ENCODE data around the gene PLEKHB2.
A peak's percentile ranks its signal among the peaks of the same experiment; 100 is the strongest.
"Not testable (repeated sequence)": the region's sequence is repeated elsewhere in the genome, so short reads cannot be mapped to it uniquely, and the experiment has no call there.

PLEKHB2 gene, protein sequence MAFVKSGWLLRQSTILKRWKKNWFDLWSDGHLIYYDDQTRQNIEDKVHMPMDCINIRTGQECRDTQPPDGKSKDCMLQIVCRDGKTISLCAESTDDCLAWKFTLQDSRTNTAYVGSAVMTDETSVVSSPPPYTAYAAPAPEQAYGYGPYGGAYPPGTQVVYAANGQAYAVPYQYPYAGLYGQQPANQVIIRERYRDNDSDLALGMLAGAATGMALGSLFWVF

GRCh38 chr2:131105156-131105949, at the start of gene PLEKHB2:
TSS of gene PLEKHB2 (plus strand) at chr2:131105336. CDS start at chr2:131120942, 15,606 bp downstream.
- peak; percentile 75 to 93 for DNase-seq

GRCh38 chr2:131056204-131056931, 48.8 kb upstream of the PLEKHB2 start:
- no peak for DNase-seq

- no peak for DNase-seq
Observed at GRCh38 chr2:131056932-131057287, 48.2 kb upstream of the PLEKHB2 start.

DNA sequence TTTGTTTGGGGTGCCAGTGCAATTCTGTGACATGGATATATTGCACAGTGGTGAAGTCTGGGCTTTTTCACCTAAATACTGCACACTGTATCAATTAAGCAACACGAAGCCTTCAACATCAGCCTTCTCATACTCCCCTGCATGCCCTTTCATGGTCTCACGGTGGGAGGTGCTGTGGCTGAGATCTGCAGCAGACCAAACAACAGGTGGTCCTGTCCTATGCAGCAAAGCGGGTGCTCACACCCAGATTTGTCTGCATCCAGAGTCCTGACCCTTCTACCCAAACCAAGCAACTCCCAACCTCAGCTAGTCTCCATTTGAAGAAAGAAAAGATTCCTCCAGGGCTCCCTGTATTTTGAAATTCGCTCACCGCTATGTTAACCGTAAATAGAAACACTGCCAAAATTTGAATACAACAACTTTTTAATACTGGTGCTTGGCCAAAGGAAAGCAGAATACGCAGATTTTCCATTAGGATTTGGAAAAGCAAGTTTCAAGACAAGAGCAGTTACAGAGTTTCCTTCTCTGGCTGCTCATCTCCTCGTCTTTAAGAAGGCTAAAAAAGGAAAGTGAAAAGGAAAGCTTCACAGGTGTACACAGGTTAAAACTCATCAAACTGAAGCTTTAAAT, 46.8 kb upstream of the PLEKHB2 start:
- no peak for DNase-seq

- no peak for DNase-seq
Observed at GRCh38 chr2:131058920-131059319, 46.2 kb upstream of the PLEKHB2 start.

DNA sequence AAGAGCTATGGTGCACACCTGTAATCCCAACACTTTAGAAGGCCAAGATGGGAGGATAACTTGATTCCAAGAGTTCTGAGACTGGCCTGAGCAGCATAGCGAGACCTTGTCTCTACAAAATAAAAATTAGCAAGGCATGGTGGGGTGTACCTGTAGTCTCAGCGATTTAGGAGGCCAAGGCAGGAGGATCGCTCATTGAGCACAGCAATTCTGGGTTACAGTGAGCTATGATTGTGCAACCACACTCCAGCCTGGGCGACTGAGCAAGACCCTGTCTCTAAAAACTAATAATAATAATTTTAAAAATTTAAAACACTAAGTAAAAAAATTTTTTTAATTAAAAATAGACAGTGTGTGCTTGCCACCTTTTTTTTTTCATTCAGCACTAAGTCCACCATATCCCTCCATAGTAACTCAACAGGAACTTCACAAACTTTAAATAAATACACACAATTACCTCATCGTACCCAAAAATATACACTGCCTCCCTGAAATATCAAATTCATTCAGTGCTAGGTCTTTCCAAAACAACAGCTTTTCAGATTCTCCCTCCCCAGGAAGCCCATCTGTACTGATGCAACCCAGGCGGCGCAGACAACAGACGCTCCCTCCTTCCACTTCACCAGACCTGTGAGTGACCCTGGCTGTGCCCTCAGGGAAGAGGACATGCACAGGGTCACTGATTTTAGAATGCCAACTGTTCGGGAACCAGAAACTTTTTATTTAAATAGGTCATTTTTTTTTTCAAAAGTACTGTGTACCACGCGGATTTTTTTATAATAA, 41.4 kb upstream of the PLEKHB2 start:
- no peak for DNase-seq

DNA sequence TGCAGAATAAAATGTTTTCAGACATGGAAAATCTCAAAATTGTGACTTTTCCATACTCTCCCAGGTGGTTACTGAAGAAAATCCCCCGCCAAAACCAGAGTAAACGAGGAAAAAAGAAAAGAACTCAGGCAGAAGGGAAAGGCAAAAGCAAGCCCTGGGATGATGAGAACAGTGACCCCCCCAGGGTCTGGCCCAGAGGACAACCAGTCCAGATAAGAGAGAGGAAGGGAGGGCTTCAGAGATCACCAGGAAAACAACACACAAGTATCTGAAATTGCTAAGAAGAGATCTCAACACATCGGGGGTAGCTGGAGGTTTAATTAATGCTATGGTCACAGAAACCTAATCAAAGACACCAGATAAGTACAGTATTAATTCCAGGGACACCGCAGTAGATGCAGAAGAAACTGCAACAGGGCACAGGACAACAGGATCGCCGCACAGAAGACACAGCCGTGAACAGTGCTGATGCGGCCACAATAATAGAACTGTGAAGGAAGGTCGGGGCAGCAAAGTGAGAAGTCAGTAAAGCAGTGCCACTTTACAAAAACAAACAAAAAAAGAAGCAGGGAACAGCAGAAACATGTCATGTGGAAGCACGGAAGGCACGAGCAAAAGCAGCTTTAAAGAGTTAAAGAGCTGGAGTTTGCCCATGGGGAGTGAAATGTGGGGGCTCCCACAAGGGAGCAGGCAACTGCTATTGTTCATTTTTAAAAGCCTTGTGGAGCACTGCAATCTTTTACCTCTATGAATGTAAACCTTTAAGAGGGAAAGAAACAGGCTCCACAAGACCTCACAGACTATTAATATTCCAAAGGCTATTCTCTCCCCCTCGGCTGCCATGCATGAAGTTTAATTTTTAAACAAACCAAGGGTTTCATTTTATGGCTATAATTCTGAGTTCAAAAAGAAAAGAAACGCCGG, 40.3 kb upstream of the PLEKHB2 start:
- DNase-seq, result no peak

GRCh38 chr2:131067465-131068125, 37.5 kb upstream of the PLEKHB2 start:
- no peak for DNase-seq

GRCh38 chr2:131068172-131068571, 37.0 kb upstream of the PLEKHB2 start:
- DNase-seq, result not testable (repeated sequence)

- not testable (repeated sequence) for DNase-seq
Observed at GRCh38 chr2:131075578-131075977, 29.6 kb upstream of the PLEKHB2 start.

GRCh38 chr2:131076707-131077106, 28.4 kb upstream of the PLEKHB2 start:
- no peak for DNase-seq

DNA sequence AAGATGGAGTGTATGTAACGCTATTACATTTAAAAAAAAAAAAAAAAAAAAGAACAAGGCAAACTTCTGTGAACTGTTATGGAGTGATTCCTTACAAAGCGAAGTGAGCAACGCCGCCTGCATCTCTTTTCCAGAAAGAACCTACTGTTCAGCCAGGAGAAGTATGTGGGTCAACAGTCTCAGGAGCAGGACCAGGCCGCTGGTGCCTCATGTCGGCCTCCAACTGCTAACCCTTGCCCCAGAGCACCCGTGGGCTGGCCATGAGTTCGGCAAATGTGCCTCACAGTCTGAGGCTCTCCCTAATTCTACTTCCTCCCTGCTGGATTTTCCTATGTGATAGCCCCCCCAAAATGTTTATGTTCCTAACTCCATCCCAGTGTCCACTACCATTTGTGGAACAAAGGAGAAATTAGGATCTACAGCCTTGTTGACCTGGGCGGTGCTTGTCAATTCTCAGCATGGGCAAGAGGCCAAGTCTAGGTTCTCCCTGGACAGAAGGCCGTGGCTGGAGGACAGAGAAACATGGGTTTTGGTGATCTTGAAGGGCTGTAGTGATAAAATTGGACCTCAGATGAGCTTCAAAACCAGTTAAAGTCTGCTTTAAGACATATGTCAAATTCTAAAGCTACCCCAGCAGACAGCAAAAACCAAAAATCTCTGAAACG, 27.8 kb upstream of the PLEKHB2 start:
- DNase-seq, result no peak

GRCh38 chr2:131077966-131078365, 27.2 kb upstream of the PLEKHB2 start:
- DNase-seq, result no peak

GRCh38 chr2:131079931-131080330, 25.2 kb upstream of the PLEKHB2 start:
- DNase-seq, result not testable (repeated sequence)

GRCh38 chr2:131081190-131081589, 23.9 kb upstream of the PLEKHB2 start:
- DNase-seq, result no peak

- no peak for DNase-seq
Observed at GRCh38 chr2:131085646-131086045, 19.5 kb upstream of the PLEKHB2 start.

GRCh38 chr2:131092458-131093005, 12.6 kb upstream of the PLEKHB2 start:
- DNase-seq, result no peak

DNA sequence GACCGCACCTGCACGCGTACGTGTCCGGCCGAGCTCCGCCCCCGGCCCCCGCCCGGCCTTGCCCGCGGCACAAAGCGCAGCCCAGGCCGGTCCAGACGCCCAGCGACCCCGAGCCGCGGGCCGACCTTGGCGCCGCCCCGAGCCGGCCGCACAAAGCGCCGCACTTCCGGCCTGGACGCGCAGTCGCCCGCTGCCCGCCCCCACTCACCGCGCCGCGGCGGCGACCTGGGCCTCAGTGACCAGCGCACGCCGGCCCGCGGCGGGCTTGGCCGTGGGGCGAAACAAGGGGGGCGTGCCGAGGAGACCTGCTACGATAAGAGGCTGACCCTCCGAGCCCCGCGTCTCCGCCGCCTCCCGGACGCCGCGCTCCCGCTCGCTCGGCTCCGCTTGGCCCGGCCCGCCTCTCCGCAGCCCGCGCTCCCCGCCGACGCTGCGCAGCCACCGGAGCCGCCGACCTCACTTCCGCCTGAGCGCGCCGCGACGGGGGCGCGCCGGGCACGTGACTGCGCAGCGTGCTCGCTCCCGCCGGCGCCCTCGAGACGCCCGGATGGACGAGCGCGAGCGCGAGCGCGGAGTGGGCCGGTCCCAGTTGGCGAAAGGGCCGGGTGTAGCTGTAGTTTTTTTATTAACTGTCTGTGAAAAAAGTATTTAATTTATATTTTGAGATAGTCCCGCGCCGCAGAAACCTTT, 12.0 kb upstream of the PLEKHB2 start, which contains the start of gene FAM168B:
TSS of gene FAM168B (minus strand) at position 455 of the 690 bp plus-strand sequence. CDS start 10,814 bp downstream, outside the sequence.
- peak; percentile 68 to 93 for DNase-seq
